Measurements from ENCODE around the gene ZNF383.
"Not testable (repeated sequence)": the region's sequence is repeated elsewhere in the genome, so short reads cannot be mapped to it uniquely, and the experiment has no call there.

ZNF383 gene

DNA sequence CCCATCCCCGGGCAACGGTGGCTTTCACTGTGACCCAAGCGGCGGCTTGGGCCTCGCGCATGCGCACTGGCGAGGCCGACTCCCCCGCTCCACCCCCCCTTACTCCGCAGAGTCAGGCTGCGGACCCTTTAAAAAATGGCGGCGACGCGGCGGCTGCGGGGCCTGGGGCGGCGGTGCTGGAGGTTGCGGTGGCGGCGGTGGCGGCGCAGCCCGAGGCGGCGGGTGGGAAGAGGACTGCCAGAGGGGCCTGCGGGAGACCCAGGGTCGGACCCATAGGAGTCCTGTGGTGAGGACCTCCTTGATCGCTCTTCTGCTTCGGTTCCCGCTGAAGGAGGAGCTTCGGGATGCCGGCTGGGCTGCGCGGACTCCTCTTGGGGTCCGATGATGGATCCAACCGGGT is 76.2 kb downstream of the ZNF383 start:
- not testable (repeated sequence) for DNase-seq
